ENCODE data around the gene POLE2.
"Not testable (repeated sequence)": the region's sequence is repeated elsewhere in the genome, so short reads cannot be mapped to it uniquely, and the experiment has no call there.

POLE2 gene

DNA sequence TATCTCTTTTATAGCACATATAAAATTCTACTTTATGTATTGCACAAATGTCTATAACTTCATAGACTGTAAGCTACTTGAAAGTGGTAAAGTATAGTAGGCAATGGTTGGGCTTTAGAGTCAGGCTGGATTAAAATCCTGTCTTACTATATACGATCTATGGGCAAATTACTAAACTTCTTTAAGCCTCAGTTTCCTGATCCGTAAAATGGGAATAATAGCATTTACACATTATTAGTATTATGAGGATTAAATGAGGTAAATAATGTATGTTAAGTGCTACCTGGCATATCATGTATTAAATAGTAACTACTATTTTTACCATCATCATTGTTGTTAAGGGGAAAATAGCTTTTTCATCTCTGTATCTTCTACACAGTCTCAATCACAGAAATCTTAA is 14.4 kb downstream of the POLE2 start:
- TF ChIP-seq, protein P1, sequence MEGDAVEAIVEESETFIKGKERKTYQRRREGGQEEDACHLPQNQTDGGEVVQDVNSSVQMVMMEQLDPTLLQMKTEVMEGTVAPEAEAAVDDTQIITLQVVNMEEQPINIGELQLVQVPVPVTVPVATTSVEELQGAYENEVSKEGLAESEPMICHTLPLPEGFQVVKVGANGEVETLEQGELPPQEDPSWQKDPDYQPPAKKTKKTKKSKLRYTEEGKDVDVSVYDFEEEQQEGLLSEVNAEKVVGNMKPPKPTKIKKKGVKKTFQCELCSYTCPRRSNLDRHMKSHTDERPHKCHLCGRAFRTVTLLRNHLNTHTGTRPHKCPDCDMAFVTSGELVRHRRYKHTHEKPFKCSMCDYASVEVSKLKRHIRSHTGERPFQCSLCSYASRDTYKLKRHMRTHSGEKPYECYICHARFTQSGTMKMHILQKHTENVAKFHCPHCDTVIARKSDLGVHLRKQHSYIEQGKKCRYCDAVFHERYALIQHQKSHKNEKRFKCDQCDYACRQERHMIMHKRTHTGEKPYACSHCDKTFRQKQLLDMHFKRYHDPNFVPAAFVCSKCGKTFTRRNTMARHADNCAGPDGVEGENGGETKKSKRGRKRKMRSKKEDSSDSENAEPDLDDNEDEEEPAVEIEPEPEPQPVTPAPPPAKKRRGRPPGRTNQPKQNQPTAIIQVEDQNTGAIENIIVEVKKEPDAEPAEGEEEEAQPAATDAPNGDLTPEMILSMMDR (IDR thresholded peaks at IDR 0.05; ENCODE audit: insufficient read depth, low read length, poor library complexity, severe bottlenecking): no peak
- no peaks in the 10 kb centered on the region for H3K27me3 ChIP-seq (replicated peaks; ENCODE audit: control insufficient read depth, insufficient read depth, low read length)
- H3K36me3 ChIP-seq (ENCODE audit: control insufficient read depth, insufficient read depth, low read length): peaks cover 7% of the 10 kb centered on the region
- no peak overlapping the region for H3K4me3 ChIP-seq (replicated peaks; ENCODE audit: low read depth, low read length)
- no peak for DNase-seq (ENCODE audit: extremely low read depth, insufficient read length)

DNA sequence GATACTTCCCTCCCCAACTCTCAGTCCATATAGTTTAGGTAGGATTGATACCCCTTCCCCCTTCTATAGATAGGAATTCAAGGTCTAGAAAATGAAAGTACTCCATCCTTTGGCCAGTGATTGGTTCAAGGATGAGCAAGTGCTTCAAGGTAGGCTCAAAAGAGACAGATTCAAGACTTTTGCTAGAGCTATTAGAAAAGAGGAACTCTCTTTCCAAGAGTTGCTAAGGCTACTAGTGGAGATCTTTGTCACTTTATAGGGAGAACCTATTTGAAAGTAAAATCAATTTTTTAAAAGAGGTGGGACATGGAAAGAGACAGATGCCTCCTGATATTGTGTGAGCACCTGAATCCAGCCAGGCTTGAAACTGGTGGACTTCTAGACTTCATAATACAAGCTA is 17.5 kb downstream of the POLE2 start:
- Histone ChIP-seq H3K36me3 (ENCODE audit: control insufficient read depth, insufficient read depth, low read length) (peaks cover 2% of the 10 kb centered on the region; the same call in 1 of the 2 replicates), H3K27me3 (replicated peaks; ENCODE audit: control insufficient read depth, insufficient read depth, low read length) (no peaks in the 10 kb centered on the region), H3K4me3 (replicated peaks; ENCODE audit: low read depth, low read length) (no peak overlapping the region)
- no peak for DNase-seq (ENCODE audit: extremely low read depth, insufficient read length)
- TF ChIP-seq, protein P1 (IDR thresholded peaks at IDR 0.05; ENCODE audit: insufficient read depth, low read length, poor library complexity, severe bottlenecking): no peak

DNA sequence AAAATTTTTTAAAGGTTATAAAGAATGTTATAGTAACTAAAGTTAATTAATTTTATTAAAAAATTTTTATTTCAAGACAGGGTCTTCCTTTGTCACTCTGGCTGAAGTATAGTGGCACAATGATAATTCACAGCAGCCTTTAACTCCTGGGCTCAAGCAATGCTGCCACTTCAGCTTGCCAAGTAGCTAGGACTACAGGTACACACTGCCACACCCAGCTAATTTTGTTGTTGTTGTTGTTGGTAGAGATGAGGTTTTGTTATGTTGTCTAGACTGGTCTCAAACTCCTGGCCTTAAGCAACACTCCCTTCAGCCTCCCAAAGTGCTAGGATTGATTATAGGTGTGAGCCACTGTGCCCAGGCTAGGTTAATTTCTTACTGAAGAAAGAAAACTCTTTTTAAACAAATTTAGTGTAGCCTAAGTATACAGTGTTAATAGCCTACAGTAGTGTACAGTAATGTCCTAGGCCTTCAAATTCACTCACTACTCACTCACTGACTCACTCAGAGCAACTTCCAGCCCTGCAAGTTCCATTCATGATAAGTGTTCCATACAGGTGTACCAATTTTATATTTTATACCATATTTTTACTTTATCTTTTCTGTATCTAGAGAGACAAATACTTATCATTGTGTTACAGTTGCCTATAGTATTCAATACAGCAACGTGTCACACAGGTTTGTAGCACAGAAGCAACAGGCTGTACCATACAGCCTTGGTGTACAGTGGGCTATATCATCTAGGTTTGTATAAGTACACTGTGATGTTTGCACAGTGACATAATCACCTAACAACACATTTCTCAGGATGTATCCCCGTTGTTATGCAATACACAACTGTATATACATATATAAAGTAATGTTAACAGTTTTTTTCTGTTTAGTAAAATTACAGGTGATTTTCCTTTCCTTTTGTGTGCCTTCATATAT is 28.2 kb downstream of the POLE2 start:
- Histone ChIP-seq H3K27me3 (replicated peaks; ENCODE audit: control insufficient read depth, insufficient read depth, low read length) (no peaks in the 10 kb centered on the region), H3K36me3 (ENCODE audit: control insufficient read depth, insufficient read depth, low read length) (no peaks in the 10 kb centered on the region), H3K4me3 (replicated peaks; ENCODE audit: low read depth, low read length) (no peak overlapping the region)
- DNase-seq (ENCODE audit: extremely low read depth, insufficient read length): no peak
- TF ChIP-seq, protein P1 (IDR thresholded peaks at IDR 0.05; ENCODE audit: insufficient read depth, low read length, poor library complexity, severe bottlenecking): no peak

DNA sequence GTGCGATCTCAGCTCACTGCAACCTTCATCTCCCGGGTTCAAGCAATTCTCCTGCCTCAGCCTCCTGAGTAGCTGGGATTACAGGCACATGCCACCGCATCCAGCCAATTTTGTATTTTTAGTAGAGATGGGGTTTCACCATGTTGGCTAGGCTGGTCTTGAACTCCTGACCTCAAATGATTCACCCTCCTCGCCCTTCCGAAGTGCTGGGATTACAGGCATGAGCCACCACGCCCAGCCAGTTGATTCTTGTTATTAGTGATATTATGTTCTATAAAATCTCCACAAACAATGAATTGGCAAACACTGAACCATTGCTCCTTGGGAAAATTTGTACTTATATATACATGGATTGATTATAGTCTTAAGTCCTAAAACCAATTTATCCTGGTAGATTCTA is 30.5 kb downstream of the POLE2 start:
- not testable (repeated sequence) for H3K27me3 ChIP-seq (replicated peaks; ENCODE audit: control insufficient read depth, insufficient read depth, low read length); DNase-seq (ENCODE audit: extremely low read depth, insufficient read length); H3K4me3 ChIP-seq (replicated peaks; ENCODE audit: low read depth, low read length); H3K36me3 ChIP-seq (ENCODE audit: control insufficient read depth, insufficient read depth, low read length)

DNA sequence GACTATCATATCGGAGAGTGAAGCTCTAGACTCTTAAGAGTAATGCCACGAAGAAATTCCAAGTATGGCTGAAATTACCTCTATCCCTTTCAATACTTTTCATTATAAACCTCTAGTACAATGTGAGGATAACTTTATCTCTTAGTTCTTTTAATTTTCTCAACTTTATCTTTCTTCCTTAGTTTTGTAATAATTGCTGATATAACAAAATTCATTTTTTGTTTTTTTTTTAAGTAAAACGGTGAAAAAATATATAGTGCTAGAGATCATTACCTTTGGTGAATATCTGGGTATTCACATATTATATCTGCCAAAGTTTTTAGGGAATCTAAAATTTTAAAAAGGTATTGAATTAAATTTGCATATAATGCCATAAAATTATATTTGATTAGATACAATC is 33.5 kb downstream of the POLE2 start:
- TF ChIP-seq, protein P1 (IDR thresholded peaks at IDR 0.05; ENCODE audit: insufficient read depth, low read length, poor library complexity, severe bottlenecking): no peak
- no peaks in the 10 kb centered on the region for H3K27me3 ChIP-seq (replicated peaks; ENCODE audit: control insufficient read depth, insufficient read depth, low read length)
- no peak for DNase-seq (ENCODE audit: extremely low read depth, insufficient read length)
- H3K4me3 ChIP-seq (replicated peaks; ENCODE audit: low read depth, low read length): no peak overlapping the region
- peaks cover 5% of the 10 kb centered on the region for H3K36me3 ChIP-seq (ENCODE audit: control insufficient read depth, insufficient read depth, low read length)

DNA sequence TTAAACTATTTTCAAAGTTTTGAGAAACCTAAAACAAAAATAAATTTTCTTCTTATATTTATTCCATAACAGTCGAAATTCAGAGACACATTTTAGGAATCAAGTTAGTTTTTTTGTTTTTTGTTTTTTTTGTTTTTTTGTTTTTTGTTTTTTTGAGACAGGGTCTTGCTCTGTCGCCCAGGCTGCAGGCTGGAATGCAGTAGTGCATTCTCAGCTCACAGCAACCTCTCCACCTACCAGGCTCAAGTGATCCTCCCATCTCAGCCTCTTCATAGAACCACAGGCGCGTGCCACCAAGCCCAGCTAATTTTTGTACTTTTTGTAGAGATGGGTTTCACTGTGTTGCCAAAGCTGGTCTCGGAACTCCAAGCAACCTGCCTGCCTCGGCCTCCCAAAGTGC is 34.5 kb downstream of the POLE2 start:
- H3K27me3 ChIP-seq (replicated peaks; ENCODE audit: control insufficient read depth, insufficient read depth, low read length): no peaks in the 10 kb centered on the region
- H3K4me3 ChIP-seq (replicated peaks; ENCODE audit: low read depth, low read length): no peak overlapping the region
- TF ChIP-seq, protein P1 (IDR thresholded peaks at IDR 0.05; ENCODE audit: insufficient read depth, low read length, poor library complexity, severe bottlenecking): no peak
- no peak for DNase-seq (ENCODE audit: extremely low read depth, insufficient read length)
- peaks cover 5% of the 10 kb centered on the region for H3K36me3 ChIP-seq (ENCODE audit: control insufficient read depth, insufficient read depth, low read length)
